Measurements from ENCODE around the gene RBMS2. TPM values are rescaled to one million over a fixed set of nuclear protein-coding genes. Genes with fewer than 3 reads are reported as not detected.

Gene RBMS2
- total RNA-seq, 4 donors from 2014 or later = 4.0 to 16.8 (median 6.8) TPM

DNA sequence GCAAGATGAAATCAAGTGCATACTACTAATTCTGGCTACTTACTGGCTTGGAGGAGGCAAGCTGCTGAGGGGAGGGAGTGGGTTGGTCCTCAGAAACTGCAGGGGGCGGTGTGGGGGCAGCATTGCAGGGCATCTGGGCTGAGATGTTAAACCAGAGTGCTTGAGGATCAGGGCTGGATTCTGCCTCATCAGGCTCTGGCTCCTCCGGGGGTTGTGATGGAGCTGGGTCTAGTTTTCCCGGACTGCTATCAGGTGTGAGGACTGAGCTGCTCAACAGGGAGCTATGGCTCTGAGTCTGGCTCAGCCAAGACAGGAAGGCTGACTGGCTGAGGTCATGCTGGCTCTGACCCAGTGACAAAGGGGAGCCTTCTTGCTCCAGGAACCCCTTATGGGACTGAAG is 79.9 kb downstream of the RBMS2 start:
- Histone ChIP-seq H3K9me3 (no peaks in the 10 kb centered on the region), H3K36me3 (peaks cover 65 to 100% (median 89%) of the 10 kb centered on the region in 3 donors), H3K27me3 (no peaks in the 10 kb centered on the region), H3K4me1 (no peaks in the 10 kb centered on the region), H3K4me3 (no peak overlapping the region), H3K27ac (no peak overlapping the region)
- 82% methylated on average over 3 of the region's 3 CpGs; no CpG with 5 or more reads in 1 of the 2 donors for WGBS, 2 donors
- TF ChIP-seq CTCF (IDR thresholded peaks at IDR 0.05) (no peak), POLR2A (IDR thresholded peaks at IDR 0.05) (no peak)
- intact Hi-C loops (cut with DNase I) = no loop called here
- no peak for DNase-seq

DNA sequence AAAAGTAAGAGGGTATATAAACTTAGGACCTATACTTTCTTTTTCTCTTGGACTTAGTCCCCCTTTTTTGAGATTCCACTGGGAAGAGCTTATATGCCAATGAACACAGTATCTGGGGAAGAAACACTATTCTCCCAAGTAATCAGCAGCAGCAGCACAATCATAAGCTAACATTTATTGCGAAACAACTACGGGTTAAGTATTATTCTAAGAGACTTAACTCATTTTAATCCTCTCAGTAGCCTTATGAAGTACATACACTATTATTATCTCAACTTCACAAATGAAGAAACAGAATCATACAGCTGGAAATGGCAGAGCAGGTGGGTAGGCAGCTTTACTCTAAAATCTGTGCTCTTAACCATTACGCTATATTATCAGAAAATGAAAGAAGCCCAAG is 80.6 kb downstream of the RBMS2 start:
- Histone ChIP-seq H3K27ac (no peak overlapping the region), H3K36me3 (peaks cover 69 to 100% (median 96%) of the 10 kb centered on the region in 3 donors), H3K4me3 (no peak overlapping the region), H3K27me3 (no peaks in the 10 kb centered on the region), H3K9me3 (no peaks in the 10 kb centered on the region), H3K4me1 (no peaks in the 10 kb centered on the region)
- 70 to 82% methylated on average over 3 of the region's 3 CpGs for WGBS, 2 donors
- intact Hi-C loops (cut with DNase I) = no loop called here
- DNase-seq = no peak
- TF ChIP-seq CTCF (IDR thresholded peaks at IDR 0.05) (no peak), POLR2A (IDR thresholded peaks at IDR 0.05) (no peak)

DNA sequence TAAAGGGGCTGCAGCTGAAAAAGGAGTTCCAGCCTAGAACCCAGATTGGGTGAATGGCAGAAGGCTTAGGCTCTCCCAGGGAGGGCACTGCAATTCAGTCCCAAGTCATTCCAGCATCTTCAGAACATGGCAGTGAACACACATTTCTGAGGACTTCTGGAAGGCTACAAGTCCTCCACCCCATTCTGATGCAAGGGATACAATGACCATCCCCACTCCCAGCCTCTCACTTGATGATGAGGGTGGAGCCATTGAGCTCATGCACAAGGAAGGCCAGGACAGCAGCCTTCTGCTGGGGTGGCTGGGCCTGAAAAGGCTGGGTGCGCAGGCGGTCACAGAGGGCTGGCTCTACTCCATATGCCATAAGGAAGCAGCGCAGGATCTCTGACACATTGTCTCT is 82.7 kb downstream of the RBMS2 start:
- 100% methylated on average over 3 of the region's 3 CpGs for WGBS, 2 donors
- TF ChIP-seq CTCF (IDR thresholded peaks at IDR 0.05) = no peak
- TF ChIP-seq POLR2A (IDR thresholded peaks at IDR 0.05) = no peak
- Histone ChIP-seq H3K27ac (no peak overlapping the region), H3K27me3 (no peaks in the 10 kb centered on the region), H3K9me3 (no peaks in the 10 kb centered on the region), H3K4me3 (no peak overlapping the region), H3K4me1 (no peaks in the 10 kb centered on the region), H3K36me3 (peaks cover 56 to 100% (median 99%) of the 10 kb centered on the region in 3 donors)
- DNase-seq = no peak
- intact Hi-C loops (cut with DNase I) = no loop called here

- no peak overlapping the region for H3K27ac ChIP-seq
- TF ChIP-seq POLR2A (IDR thresholded peaks at IDR 0.05) (no peak), CTCF (IDR thresholded peaks at IDR 0.05) (no peak)
- 72 to 78% methylated on average over 4 to 8 of the region's 8 CpGs for WGBS, 2 donors
- H3K4me1 ChIP-seq = peaks cover 0 to 2% (median under 1%) of the 10 kb centered on the region in 3 donors
- H3K9me3 ChIP-seq = no peaks in the 10 kb centered on the region
- intact Hi-C loops (cut with DNase I) = no loop called here
- no peaks in the 10 kb centered on the region for H3K27me3 ChIP-seq
- peaks cover 56 to 98% (median 64%) of the 10 kb centered on the region in 3 donors for H3K36me3 ChIP-seq
- no peak overlapping the region for H3K4me3 ChIP-seq
- DNase-seq = no peak
These were observed 93.0 kb downstream of the RBMS2 start for GRCh38 chr12:56614627-56615026.

DNA sequence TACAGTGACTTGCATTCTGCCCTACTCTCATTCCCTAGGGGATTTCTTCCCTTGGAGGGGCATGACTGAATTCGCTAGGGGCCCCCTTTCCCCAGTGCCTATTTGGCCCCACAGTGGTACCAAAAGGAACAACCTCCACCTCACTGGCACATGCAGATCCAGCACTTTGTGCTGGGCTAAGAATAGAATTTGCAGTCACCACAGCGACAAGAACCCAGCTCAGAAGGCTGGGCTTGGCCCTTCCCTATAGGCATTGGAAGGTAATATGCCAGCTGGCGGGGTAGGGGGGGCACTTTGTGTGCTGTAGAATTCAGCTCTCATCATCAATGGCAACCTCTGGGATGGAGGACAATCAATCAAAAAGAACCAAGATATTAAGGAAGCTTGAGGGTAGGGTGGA is 94.6 kb downstream of the RBMS2 start:
- Histone ChIP-seq H3K4me1 (peaks cover 0 to 18% (median 3%) of the 10 kb centered on the region in 3 donors), H3K36me3 (peaks cover 48 to 98% (median 52%) of the 10 kb centered on the region in 3 donors), H3K4me3 (no peak overlapping the region), H3K9me3 (no peaks in the 10 kb centered on the region), H3K27ac (no peak overlapping the region), H3K27me3 (no peaks in the 10 kb centered on the region)
- 90 to 100% methylated on average over 1 to 3 of the region's 3 CpGs for WGBS, 2 donors
- intact Hi-C loops (cut with DNase I) = no loop called here
- TF ChIP-seq CTCF (IDR thresholded peaks at IDR 0.05) (no peak), POLR2A (IDR thresholded peaks at IDR 0.05) (no peak)
- no peak for DNase-seq
